ENCODE measurements around the gene OARD1. TPM values are rescaled to one million over a fixed set of nuclear protein-coding genes. Genes with fewer than 3 reads are reported as not detected.

Gene OARD1
- total RNA-seq, 1 experiment from 2014 or later = 33.7 TPM

DNA sequence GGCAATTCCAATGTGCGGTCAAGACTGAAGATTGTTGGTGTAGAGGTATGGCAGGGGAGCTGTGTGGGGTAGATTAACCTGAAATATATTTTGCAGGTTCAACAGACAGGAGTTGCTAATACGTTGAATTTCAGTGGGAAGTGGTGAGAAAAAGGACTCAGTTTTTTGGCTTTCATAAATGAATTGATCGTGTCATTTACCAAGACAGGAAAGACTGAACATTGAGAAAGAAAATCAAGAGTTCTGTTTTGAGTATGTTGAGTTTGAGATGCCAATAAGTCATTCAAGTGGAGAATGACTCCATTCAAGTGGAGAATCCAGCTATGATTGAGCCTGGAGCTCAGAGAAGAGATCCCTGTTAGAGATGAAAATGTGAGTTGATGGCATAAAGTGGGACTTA, 31.7 kb upstream of the OARD1 start:
- CTCF ChIA-PET = interaction anchor here (0.6 to 5.8 kb wide), 7 partner anchors 68 to 231 kb away, joined by 3 to 115 read pairs (median 5); partner anchors contain the start of gene TREML4
- ATAC-seq = no peak
- H3K27me3 Mint-ChIP-seq (ENCODE audit: low read depth) = peaks cover 6% of the 10 kb centered on the region; the same call in 1 of the 2 replicates

More for the DNA sequence above, 31.7 kb upstream of the OARD1 start:
- no peak overlapping the region for H3K27ac Mint-ChIP-seq
- peaks cover 18% of the 10 kb centered on the region for H3K4me1 Mint-ChIP-seq
- H3K9me3 Mint-ChIP-seq = no peaks in the 10 kb centered on the region
- DNase-seq (ENCODE audit: low spot score) = no peak
- H3K4me3 Mint-ChIP-seq = no peak overlapping the region
- H3K36me3 Mint-ChIP-seq = peaks cover 12% of the 10 kb centered on the region
- POLR2A ChIA-PET = interaction anchor here (0.7 to 0.9 kb wide), 2 partner anchors 78 to 127 kb away, joined by 3 read pairs; no protein-coding TSS in a partner anchor
- TF ChIP-seq SMAD4 (CRISPR knock-in tag; IDR thresholded peaks at IDR 0.05) = no peak
- no peak for TF ChIP-seq NR1H2 (CRISPR knock-in tag; IDR thresholded peaks at IDR 0.05)
- TF ChIP-seq, protein P1, sequence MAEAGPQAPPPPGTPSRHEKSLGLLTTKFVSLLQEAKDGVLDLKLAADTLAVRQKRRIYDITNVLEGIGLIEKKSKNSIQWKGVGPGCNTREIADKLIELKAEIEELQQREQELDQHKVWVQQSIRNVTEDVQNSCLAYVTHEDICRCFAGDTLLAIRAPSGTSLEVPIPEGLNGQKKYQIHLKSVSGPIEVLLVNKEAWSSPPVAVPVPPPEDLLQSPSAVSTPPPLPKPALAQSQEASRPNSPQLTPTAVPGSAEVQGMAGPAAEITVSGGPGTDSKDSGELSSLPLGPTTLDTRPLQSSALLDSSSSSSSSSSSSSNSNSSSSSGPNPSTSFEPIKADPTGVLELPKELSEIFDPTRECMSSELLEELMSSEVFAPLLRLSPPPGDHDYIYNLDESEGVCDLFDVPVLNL (CRISPR knock-in tag; IDR thresholded peaks at IDR 0.05; ENCODE audit: borderline replicate concordance, low read depth) = no peak
- TF ChIP-seq, protein P2, sequence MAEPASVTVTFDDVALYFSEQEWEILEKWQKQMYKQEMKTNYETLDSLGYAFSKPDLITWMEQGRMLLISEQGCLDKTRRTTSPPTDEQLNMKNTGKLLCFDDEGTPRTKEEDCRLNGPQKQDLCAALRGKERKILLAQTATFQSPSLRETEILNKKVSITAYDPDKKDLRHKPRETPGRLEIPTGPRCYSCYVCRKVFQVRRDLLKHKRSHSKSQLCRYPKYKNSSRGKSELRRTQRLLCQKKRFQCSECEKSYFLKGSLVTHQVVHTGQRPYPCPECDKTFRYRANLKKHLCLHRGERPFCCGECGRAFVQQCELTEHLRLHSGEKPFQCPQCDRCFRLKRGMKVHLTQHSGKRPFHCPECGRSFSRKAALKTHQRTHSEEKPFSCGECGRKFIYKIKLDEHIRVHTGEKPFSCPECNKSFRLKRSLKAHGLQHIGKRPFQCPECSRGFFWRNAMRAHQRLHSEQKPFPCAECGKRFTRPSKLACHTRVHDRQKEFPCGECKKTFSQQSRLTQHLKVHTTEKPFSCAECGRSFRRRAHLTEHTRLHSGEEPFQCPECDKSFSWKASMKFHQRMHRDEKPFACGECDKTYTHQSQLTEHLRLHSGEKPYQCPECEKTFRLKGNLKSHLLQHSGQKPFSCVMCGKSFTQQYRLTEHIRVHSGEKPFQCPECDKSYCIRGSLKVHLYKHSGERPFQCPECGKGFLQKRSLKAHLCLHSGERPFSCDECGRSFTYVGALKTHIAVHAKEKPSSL (CRISPR knock-in tag; conservative IDR thresholded peaks at IDR 0.05) = no peak
- no peak for TF ChIP-seq NFYB (CRISPR knock-in tag; conservative IDR thresholded peaks at IDR 0.05; ENCODE audit: low read depth)
- TF ChIP-seq, protein P3, sequence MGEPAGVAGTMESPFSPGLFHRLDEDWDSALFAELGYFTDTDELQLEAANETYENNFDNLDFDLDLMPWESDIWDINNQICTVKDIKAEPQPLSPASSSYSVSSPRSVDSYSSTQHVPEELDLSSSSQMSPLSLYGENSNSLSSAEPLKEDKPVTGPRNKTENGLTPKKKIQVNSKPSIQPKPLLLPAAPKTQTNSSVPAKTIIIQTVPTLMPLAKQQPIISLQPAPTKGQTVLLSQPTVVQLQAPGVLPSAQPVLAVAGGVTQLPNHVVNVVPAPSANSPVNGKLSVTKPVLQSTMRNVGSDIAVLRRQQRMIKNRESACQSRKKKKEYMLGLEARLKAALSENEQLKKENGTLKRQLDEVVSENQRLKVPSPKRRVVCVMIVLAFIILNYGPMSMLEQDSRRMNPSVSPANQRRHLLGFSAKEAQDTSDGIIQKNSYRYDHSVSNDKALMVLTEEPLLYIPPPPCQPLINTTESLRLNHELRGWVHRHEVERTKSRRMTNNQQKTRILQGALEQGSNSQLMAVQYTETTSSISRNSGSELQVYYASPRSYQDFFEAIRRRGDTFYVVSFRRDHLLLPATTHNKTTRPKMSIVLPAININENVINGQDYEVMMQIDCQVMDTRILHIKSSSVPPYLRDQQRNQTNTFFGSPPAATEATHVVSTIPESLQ (CRISPR knock-in tag; IDR thresholded peaks at IDR 0.05) = no peak
- TF ChIP-seq SP1 (CRISPR knock-in tag; conservative IDR thresholded peaks at IDR 0.05) = no peak
- TF ChIP-seq, protein P4, sequence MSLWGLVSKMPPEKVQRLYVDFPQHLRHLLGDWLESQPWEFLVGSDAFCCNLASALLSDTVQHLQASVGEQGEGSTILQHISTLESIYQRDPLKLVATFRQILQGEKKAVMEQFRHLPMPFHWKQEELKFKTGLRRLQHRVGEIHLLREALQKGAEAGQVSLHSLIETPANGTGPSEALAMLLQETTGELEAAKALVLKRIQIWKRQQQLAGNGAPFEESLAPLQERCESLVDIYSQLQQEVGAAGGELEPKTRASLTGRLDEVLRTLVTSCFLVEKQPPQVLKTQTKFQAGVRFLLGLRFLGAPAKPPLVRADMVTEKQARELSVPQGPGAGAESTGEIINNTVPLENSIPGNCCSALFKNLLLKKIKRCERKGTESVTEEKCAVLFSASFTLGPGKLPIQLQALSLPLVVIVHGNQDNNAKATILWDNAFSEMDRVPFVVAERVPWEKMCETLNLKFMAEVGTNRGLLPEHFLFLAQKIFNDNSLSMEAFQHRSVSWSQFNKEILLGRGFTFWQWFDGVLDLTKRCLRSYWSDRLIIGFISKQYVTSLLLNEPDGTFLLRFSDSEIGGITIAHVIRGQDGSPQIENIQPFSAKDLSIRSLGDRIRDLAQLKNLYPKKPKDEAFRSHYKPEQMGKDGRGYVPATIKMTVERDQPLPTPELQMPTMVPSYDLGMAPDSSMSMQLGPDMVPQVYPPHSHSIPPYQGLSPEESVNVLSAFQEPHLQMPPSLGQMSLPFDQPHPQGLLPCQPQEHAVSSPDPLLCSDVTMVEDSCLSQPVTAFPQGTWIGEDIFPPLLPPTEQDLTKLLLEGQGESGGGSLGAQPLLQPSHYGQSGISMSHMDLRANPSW (CRISPR knock-in tag; conservative IDR thresholded peaks at IDR 0.05; ENCODE audit: low read depth) = no peak
- TF ChIP-seq JAZF1 (CRISPR knock-in tag; IDR thresholded peaks at IDR 0.05) = no peak
- TF ChIP-seq, protein P5, sequence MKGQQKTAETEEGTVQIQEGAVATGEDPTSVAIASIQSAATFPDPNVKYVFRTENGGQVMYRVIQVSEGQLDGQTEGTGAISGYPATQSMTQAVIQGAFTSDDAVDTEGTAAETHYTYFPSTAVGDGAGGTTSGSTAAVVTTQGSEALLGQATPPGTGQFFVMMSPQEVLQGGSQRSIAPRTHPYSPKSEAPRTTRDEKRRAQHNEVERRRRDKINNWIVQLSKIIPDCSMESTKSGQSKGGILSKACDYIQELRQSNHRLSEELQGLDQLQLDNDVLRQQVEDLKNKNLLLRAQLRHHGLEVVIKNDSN (CRISPR knock-in tag; IDR thresholded peaks at IDR 0.05) = no peak
- TF ChIP-seq MYBL2 (CRISPR knock-in tag; IDR thresholded peaks at IDR 0.05) = no peak
- TF ChIP-seq, protein P6, sequence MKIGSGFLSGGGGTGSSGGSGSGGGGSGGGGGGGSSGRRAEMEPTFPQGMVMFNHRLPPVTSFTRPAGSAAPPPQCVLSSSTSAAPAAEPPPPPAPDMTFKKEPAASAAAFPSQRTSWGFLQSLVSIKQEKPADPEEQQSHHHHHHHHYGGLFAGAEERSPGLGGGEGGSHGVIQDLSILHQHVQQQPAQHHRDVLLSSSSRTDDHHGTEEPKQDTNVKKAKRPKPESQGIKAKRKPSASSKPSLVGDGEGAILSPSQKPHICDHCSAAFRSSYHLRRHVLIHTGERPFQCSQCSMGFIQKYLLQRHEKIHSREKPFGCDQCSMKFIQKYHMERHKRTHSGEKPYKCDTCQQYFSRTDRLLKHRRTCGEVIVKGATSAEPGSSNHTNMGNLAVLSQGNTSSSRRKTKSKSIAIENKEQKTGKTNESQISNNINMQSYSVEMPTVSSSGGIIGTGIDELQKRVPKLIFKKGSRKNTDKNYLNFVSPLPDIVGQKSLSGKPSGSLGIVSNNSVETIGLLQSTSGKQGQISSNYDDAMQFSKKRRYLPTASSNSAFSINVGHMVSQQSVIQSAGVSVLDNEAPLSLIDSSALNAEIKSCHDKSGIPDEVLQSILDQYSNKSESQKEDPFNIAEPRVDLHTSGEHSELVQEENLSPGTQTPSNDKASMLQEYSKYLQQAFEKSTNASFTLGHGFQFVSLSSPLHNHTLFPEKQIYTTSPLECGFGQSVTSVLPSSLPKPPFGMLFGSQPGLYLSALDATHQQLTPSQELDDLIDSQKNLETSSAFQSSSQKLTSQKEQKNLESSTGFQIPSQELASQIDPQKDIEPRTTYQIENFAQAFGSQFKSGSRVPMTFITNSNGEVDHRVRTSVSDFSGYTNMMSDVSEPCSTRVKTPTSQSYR (CRISPR knock-in tag; IDR thresholded peaks at IDR 0.05) = no peak
- no peak for TF ChIP-seq PRRX2 (CRISPR knock-in tag; IDR thresholded peaks at IDR 0.05)
- TF ChIP-seq, protein P7, sequence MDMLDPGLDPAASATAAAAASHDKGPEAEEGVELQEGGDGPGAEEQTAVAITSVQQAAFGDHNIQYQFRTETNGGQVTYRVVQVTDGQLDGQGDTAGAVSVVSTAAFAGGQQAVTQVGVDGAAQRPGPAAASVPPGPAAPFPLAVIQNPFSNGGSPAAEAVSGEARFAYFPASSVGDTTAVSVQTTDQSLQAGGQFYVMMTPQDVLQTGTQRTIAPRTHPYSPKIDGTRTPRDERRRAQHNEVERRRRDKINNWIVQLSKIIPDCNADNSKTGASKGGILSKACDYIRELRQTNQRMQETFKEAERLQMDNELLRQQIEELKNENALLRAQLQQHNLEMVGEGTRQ (CRISPR knock-in tag; IDR thresholded peaks at IDR 0.05) = no peak
- no peak for TF ChIP-seq ZNF263 (CRISPR knock-in tag; IDR thresholded peaks at IDR 0.05; ENCODE audit: low read depth)
- TF ChIP-seq CBFB (CRISPR knock-in tag; IDR thresholded peaks at IDR 0.05; ENCODE audit: low read depth) = no peak
- TF ChIP-seq, protein P8, sequence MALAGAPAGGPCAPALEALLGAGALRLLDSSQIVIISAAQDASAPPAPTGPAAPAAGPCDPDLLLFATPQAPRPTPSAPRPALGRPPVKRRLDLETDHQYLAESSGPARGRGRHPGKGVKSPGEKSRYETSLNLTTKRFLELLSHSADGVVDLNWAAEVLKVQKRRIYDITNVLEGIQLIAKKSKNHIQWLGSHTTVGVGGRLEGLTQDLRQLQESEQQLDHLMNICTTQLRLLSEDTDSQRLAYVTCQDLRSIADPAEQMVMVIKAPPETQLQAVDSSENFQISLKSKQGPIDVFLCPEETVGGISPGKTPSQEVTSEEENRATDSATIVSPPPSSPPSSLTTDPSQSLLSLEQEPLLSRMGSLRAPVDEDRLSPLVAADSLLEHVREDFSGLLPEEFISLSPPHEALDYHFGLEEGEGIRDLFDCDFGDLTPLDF (CRISPR knock-in tag; IDR thresholded peaks at IDR 0.05) = no peak
- TF ChIP-seq SOX15 (CRISPR knock-in tag; IDR thresholded peaks at IDR 0.05) = no peak

All from WTC11 (cell line).